ENCODE data around the gene PCARE.
"Not testable (repeated sequence)": the region's sequence is repeated elsewhere in the genome, so short reads cannot be mapped to it uniquely, and the experiment has no call there.

The PCARE gene

DNA sequence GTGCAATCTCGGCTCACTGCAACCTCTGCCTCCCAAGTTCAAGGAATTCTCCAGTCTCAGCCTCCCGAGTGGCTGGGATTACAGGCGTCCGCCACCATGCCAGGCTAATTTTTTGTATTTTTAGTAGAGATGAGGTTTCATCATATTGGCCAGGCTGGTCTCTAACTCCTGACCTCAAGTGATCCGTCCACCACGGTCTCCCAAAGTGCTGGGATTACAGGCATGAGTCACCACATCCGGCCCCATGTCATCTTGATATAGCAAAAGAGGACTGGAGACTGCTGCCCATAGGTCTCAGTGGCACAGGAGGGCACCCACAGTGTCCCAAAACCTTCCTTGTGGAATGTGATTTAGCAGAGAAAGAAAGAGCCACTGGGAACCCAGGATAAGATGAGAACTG is 16.0 kb upstream of the PCARE start:
- DNase-seq = not testable (repeated sequence)

DNA sequence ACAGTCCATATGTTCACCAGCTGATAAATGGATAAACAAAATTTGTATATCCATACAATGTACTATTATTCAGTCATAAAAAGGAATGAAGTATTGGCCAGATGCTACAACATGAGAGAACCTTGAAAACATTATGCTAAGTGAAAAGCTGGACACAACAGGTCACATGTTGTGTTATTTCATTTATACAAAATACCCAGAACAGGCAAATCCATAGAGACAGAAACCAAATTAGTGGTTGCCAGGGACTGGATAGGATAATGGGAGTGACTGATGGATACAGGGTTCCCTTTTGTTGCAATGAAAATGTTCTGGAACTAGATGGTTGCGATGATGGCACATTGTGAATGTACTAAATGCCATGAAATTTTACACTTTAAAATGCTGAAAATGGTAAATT is 10.2 kb upstream of the PCARE start:
- no peak for DNase-seq

DNA sequence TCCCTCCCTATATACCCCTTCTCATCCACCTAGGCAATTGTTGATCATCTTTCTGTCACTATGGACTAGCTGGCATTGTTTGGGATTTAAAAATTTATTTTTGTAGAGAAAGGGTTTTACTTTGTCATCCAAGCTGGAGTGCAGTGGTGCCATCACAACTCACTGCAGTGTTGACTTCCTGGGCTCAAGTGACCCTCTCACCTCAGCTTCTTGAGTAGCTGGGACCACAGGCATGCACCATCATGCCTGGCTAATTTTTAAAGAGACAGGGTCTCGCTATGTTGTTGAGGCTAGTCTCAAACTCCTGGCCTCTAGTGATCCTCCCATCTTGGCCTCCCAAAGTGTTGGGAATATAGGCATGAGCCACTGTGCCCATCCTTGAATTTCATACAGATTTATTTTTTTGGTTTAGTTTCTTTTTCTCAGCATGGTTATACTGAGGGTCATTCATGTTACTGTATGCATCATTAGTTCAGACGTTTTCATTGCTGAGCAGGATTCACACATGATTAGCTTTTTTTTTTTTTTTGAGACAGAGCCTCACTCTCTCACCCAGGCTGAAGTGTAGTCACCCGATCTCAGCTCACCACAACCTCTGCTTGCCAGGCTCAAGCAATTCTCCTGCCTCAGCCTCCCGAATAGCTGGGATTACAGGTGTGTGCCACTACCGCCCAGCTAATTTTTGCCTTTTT is 8.6 kb upstream of the PCARE start:
- no peak for DNase-seq

DNA sequence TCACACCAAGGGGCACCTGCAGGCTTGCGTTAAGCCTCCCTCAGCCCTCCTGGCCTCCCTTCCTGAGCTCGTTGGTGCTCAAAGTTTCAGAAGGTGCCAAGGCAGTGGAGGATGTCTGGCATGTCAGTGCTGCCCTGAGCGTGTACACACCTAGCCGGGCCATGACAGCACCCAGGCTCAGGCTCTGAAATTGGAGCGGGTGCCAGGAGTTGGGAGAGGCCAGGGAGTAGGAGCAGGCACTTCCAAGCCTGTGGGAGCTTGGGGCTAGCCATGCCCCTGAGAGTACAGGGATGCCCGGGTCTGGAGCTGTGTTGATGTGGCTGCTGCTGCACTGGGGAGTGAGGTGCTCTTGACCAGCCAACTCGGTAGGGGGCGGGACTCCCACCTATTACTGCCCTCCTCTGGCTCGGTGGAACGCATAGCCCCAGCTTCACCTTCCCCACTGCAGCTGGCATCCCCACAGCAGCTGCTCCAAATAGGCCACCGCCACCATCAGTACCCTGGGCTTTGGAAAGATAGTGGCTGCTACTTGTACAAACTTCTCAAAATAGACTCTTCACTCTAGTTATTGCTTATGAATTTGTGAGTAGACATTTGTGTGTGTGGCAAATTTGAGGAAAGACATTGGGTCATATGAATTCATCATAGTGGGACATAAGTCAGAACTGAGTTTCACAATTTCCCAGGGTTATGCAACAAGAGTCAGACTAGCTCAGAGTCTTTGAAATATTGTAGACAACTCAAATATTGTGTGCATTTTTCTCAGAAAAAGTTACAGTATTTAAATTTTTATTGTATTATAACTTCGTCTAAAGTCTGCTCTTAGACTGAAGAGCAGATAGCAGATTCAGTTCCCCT is 6.8 kb upstream of the PCARE start:
- DNase-seq = no peak

DNA sequence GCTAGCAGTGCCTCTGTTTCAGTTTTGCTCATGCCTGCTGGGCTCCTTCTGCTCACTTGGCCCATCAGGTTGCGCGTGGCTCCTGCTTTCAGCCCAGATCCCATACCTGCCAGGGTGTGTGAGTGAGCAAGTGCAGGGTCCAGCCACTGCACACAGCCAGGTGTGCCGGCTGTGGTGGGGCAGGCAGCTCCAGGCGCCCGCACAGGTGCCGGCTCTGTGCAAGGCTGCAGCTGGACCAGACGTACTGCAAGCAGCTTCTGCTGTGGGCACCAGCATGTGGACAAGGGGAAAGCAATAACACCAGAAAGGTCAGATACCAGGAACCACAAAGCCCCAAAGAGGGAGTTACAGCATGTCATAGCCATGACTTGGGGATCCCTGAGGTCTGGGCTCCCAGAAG is 5.6 kb upstream of the PCARE start:
- no peak for DNase-seq

DNA sequence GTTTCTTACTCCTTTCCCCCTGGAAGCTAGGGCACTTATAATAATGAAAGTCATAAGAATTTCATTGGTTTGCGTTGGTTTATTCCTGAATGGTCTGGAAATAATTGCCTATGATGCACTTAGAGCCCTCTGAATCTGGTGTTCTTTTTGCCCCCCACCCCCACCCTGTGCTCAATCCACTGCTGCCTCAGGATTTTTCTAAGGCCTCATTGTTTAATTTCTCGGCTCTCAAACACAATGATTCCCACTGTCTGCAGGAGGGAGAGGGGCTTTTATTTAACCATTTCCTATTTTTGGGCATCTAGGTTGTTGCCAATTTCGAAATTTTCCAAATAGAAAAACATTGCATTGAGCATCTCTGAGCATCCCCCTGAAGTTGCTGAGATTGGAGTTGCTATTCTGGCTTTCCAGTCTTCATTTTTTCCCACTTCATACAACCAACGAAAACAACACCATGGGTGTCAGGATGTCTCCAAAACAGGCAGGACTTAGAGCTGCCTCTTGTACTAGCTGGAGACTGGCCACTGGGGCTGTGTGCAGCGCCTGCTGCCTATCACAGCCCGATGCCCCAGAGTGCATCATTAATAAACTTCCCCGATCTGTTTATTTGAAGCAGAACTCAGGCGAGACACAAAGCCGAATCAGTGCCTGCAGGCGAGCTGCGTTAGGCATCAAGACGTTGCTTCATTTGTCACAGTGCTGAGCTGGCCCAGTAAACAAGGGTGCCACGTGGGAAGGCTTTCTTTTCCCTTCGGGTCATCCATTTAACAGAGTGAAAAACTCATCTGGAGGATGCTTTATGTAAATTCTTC is 1.8 kb upstream of the PCARE start:
- DNase-seq = no peak

DNA sequence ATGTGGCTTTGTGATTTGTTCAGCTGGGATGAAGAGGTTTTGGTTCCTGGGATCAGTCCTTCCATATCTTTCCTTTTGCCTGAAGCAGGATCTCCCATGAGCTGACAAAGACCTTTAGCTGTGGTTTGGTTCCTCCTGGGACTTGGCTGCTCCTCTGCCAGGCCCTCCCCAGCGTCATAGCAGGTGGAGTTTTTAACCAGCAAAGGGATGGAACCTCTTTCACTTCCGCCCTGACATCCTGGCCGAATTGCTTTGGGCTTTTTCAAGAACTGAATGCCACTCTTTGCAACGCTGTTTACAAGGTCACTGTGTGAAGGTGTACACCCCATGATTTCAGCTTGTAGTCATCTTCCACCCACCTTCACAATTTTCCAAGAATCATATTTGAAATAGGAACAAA is 390 bp downstream of the PCARE start:
- DNase-seq = no peak

DNA sequence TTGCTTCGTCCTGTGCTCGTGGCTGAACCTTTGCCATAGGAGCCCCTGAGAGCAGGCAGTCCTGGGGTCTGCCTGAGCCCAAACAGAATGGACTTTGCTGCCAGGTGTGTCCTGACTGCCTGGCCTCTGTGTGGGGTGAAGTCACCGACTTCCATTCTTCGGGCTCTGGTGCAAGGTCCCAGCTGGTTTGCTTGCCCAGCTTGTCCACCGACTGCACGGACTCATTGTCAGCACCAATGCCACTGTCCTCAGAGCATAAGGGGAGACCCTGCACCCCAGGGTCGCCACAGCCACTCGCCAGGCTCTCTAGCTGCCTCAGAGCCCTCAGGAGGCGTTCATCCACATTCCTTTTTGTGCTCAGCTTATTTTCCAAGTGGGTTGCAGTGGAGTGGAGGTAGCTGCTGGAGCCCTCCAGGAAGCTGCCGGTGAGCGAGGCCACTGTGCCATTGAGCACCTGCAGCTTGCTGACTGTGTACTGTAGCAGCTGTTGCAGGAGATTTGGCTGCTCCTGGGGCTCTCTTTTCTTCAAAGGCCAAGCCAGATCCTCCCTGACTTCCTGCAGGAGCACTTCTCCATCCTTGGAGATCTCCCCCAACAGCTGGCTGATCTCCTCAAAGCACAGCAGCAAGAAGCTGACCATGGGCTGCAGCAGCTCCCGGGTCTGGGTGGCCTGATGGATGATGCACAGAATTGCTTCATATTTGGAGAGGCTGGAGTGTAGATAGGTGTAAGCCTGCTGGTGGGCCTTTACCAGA is 1.2 kb downstream of the PCARE start:
- DNase-seq = no peak

DNA sequence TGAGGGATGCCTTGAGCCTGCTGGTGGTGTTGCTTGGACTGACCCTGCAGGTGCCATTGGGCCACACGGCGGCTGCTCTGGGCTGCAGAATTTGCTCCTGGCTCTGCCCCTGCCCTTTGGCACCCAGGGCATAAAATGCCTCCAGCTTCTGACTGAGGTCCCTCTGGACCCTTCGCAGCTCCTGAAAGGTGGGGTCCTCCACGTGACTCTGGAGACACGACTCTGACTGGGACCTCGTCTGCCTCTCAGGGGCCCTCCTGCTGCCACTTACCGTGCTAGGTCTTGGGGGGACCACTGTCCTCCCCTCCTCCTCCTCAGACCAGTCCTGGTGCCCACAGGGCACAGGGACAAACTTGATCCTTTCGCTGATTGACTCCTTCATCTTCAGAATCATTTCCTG is 2.1 kb downstream of the PCARE start:
- DNase-seq = no peak

DNA sequence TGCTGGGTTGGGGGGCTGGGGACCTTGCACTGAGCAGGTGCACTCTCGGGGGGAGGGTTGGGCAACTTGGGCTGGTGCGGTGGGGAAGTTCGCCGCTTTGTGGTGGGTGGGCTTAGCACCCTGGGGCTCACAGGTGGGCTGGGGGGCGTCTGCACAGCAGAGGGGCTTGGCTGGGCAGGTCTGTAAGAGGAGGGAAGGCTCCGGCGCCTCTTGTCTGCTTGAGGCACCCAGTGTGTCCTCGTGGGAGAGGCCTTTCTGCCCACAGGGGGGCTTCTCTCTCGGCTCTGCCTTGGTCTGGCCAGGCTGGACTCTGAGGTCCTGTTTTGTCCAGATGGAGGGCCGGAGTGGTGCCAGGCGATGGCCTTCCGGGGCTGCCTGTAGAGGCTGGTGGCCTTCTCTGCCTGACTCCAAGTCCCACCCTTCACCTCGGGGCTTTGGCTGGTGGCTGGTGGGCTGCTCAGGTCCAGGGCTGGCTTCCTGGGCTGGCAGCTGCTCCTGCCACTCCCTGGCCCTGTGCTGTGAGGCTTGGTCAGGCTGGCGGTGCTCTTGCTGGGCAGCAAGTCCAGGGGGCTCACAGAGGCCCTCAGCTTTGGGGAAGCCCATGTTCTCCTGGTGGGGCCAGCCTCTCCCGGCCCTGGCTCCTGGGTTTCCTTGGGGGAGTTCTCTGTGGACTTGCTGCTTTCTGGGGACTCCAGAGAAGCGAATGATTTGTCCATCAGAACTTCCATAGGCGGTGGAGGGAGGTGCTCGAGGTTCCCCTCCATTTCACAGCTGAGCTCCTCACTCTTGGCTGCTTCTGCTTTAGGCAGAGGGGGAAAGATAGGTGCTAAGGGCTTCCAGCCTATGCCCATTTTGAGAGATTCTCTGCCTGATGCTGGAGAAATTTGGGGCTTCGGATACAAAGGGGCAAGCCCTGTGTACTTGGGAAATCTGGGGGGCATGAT is 3.0 kb downstream of the PCARE start:
- no peak for DNase-seq

DNA sequence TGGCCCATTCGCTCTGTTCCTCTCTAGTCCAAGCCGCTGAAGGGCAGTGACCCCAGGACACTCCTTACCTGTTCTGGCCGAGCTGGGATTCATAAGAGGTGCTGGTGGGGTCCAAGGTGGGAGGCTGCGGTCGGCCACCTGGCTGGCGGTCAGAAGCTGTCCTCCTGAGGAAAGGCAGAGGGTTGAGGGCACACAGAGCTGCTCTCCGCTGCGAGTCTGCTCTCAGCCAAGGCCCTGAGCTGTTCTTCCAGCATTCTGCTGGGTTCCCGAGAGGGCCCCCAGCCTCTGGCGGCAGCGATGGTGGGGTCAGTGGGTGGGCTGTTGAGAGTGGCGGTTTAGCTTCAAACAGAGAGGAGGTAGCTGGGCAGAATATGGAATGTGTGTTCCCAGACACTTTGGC is 3.8 kb downstream of the PCARE start:
- DNase-seq = no peak

DNA sequence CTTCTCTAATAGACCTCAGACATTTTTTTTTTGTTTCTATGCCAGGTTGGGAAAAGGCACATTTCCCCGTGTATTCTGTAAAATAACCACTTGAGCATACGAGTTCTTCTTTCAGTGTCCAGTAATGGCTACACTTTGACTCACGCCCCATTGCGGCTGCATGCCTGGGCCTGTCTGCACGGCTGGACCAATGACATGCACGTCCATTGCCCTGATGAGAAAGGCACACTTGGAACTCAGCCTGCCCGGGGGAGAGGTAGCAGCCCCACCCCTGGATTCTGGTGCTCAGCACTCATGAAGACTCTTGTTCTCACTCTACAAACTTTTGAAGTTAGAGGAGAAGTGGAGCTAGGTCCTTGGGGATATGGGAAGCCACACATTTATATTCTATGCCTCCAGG is 5.8 kb downstream of the PCARE start:
- DNase-seq = no peak

DNA sequence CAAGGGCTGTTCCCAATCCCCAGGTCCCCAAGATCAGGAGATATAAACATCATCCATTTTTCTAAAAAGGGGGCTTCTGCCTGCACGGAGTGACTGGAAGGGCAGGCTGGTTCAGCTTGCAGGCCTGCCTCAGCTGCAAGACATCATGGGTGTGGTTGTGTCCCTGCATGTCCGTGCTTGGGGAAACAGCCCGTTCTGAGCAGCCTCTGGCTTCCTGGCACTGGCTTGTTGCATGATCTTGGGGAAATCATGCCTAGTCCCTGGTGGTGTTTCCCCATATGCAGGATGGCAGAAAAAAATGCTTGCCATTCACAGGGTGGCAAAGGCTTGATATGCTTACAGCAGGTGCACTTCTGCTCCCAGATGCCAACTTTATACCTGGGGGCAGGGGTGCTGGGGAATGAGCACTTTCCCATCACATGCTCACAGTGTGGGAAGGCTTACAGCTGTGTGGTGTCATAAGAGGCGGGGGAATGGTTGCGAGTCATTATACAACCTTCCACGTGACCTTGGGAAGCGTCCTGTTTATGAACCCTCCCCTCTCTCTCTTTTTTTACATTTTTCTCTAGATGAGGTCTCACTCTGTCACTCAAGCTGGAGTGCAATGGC is 7.2 kb downstream of the PCARE start:
- DNase-seq = no peak

DNA sequence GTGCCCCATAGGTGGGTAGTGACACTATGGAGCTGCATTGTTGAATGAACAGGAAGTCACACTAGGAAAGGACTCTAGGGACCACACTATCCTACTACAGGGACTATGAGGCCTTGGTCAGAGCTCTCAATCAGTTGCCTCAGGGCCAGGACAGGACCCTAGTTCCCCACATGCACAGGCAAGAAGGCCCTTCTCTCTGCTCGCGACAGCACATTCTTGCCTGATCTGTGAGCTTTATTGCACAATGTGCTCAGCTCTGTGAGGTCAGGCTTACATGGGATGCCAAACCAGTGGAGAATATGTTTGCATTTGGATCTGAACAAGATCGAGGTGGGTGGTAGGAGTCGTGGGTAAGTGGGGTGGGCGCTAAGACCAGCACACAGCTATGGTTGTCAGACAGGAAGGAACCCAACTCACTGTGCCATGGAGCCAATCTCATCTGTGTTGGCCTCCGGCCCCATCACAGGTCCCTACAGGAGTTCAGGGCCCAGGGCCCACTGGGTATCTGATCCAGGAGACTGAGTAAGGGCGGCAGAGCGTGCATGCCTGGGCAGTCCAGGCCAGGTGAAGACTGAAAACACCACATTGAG is 8.0 kb downstream of the PCARE start:
- DNase-seq = no peak

DNA sequence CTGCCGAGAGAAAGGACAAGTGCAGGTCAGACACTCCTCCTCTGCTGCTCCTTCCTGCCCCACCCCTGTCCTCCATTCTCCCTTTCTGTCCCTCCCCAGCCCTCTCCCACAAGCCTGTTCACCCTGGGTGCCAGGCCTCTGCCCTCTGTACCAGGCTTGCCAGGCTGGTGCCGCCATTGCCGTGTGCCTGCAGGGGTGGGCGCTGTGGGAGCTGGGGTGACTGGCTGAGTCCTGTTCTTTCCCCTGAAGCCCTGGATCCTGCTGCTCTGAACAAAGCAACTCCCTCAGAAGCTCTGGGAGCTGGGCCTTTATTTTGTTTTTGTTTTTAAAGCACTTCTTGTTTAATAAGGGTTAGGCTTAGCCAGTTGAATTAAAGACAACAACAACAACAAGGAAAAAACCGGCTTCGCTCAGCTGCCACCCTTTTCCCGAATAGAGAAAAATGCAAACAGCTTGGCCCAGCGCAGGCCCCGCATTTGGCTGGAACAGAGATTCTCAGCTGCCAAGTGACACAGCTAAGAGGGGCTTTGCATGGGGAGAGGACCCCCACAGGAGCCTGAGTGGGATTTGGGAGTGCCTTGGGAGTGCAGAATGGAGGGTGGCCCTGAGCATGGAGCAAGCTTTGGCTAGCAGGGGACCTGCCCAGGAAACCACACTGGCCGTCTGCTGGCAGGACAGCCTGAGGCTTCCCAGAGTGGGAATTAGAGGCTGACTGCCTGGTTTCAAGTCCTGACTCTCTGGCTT is 9.1 kb downstream of the PCARE start:
- no peak for DNase-seq

DNA sequence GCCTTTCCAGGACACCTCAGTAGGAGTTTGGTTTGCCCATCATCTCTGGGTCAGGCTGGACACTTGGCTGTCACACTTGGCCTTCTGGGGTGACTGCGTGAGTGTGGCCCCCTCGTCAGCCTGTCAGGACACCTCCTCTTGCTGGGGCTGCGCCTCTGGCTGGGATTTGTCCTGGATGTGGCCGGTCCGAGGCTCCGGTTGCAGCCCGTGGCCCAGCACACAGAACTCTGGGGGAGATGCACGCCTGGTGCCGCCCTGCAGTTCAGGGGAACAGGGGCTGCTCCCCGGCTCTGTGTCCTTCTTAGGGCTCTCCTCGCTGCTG is 9.6 kb downstream of the PCARE start:
- DNase-seq = no peak

DNA sequence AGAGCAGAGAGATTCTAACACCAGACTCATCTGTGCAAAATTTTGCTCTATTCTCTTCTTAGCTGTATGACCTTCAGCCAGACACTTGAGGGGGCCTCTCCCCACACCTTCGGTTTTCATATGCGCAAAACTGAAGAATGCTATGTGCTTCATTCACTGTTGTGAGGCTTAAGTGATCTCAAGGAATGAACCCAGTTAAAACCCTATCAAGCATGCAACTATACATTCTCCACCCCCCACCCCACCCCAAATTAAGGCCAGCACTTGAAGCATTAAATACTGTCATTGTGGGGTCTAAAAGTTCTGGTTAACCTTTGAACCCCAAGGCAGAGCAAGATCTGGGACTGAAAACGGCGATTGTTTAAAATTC is 10.0 kb downstream of the PCARE start:
- DNase-seq = no peak

DNA sequence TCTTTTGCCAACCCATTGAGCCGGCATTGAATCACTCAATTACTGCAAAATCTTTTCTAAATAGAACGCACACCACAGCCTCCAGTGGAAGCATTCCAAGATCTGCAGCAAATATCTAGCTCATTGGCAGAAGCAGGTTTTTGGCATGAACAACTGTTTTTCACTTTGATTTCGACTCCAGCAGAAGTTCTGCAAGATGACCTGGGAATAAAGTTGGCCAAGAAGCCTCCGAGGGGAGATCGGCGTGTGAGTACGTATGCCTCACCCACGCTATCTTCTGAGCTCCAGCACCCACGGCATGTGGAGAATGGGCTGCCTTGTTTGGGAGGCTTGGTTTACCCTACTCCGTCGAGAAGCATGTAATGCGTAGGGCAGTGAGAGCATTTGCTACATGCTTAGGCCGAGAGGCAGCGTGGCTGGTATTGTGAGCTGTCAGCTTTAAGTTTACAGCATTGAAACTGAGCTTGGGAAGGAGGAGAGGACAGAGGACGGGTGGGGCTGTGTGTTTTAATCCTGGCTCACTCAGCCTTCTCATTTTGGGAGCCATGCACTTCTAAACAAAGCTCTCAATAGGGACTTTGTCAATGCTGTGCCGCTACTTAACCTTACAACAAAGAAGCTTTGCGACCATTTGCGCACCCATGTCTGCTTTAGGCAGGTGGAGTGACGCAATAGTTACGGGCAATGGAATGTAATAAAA is 10.5 kb downstream of the PCARE start:
- DNase-seq = no peak

DNA sequence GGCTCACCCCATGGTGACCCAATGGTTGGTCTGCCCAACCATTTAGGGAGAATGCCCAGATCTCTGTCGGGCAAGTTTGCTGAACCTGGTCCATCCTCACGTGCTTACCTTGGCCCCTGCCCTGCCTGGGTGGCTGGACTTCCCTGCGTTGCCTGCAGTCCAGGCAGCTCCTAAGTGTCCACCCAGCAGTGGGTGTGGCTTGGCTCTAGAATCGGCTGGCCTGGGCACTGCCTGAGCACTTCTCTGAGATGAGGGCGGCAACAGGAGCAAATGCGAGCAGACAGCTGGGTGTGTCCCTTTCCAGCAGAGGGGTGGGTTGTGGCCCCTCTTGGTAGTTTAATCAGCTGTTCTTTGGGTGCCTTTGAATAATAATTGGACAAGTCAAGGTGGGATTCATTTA is 11.3 kb downstream of the PCARE start:
- no peak for DNase-seq

DNA sequence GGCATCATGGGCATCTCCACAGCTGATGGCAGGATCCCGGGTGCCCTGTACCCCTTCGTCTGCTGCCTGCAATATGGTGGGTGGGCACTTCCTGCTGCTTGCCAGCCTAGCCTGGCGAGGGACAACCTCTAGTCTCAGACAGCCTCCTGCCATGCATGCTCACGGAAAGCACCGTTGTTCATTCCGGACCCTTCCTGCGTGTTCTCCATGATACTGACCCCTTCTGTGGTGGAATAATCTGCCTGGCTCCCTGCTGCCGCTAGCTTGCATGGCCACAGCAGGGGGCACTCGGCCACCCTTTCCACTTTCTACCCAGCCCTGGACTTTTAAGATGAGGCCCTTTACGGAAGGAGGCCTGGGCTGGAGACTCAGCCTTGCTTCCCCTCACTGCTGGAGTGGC is 12.0 kb downstream of the PCARE start:
- DNase-seq = no peak

Measured in activated CD8-positive, alpha-beta memory T cell treated with anti-CD3 and anti-CD28 coated beads, Interleukin-2, amount 50 U/mL, for 4 hours (primary cell).